Stimulated activated CD4-positive, alpha-beta T cell treated with anti-CD3 and anti-CD28 coated beads, Interleukin-15, amount 100 ng/mL, for 1 hour (primary cell): ENCODE data around the gene MYEOV.
A peak's percentile ranks its signal among the peaks of the same experiment; 100 is the strongest.

Experiments
- DNase-seq, 2 donors: peaks; one replicate each; pipeline ENCODE4 v3.0.0-alpha.2; 2020; ENCODE audit warnings: low read depth in 1 of 2, low spot score in 1 of 2

The MYEOV gene

DNA sequence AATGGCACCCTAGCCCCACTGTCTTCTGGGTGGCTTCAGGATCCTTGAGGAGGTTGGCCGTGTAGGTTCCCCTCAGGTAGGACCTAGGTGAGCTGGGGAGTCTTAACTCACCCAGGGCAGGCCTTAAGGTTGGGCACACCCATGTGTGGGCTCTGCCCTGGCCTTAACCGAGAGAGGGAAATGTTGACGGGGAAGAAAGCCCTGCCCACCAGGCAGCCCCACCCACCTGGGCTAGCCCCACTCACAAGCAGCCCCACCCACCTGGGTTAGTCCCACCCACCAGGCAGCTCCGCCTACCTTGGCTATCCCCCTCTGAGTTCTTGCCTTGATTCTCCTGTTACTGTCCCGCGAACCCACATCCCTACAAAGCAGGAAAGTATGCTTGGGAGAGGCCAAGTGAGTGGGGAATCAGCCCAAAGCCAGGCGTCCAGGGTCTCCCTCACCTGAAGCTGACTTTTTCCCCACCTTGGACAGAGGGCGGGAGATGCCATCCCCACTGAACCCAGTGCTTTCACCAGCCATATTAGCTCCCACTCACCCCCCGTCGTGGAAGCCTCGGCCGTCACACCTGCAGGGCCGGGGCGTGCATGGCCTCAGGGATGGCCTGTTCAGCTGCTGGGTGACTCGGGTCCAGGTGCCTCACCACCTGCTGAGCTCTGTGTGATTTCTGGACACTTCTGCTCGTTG is at the start of gene MYEOV:
MYEOV (plus strand) TSS at position 337 of the 687 bp plus-strand sequence. CDS start 1,200 bp downstream, outside the sequence.
- DNase-seq, result peak in 1 of 2 donors; percentile 35

GRCh38 chr11:69244266-69244665 is 49.7 kb upstream of the MYEOV start:
- no peak for DNase-seq

- no peak for DNase-seq
Measured at GRCh38 chr11:69245041-69245440, 48.9 kb upstream of the MYEOV start.

DNA sequence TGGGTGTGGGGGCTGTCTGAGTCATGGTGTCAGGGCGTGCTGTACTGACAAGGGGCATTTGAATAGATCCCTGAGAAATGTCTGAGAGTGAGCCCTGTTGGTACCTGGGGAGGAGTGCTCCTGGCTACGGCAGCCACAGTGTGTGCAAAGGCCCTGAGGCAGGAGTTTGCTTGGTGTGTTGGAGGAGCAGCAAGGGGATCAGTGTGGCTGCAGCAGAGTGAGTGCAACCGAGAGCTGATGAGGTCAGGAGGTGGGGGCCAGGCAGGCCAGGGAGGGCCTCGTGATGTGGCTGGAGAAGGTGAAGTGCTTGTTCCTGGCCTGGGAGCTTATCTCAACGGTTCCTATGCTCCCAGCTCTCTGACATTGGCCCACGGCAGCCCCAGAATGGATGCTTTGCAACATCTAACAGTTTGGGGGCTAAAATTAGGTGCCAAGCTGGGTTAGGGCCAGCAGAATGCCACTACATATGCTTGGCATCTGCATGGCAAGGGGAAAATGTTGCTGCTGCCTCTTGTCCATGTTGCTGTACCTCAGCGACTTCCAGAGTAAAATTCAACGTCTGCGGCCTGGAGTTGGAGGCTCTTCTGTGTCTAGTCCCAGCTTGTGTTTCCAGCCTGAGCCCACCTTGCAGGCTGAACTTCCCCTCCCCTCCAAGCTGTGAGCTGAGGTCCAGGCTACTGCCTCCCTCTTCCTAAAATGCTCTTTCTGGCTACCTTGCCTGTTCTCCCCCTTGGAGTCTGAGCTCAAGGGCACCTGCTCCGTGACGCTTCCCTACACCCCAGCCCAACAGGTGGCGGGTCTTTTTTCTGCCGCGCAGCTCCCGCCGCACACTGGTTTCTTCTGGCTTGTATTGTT is 48.2 kb upstream of the MYEOV start:
- DNase-seq, result no peak

GRCh38 chr11:69249311-69250185 is 44.4 kb upstream of the MYEOV start:
- DNase-seq, result no peak

DNA sequence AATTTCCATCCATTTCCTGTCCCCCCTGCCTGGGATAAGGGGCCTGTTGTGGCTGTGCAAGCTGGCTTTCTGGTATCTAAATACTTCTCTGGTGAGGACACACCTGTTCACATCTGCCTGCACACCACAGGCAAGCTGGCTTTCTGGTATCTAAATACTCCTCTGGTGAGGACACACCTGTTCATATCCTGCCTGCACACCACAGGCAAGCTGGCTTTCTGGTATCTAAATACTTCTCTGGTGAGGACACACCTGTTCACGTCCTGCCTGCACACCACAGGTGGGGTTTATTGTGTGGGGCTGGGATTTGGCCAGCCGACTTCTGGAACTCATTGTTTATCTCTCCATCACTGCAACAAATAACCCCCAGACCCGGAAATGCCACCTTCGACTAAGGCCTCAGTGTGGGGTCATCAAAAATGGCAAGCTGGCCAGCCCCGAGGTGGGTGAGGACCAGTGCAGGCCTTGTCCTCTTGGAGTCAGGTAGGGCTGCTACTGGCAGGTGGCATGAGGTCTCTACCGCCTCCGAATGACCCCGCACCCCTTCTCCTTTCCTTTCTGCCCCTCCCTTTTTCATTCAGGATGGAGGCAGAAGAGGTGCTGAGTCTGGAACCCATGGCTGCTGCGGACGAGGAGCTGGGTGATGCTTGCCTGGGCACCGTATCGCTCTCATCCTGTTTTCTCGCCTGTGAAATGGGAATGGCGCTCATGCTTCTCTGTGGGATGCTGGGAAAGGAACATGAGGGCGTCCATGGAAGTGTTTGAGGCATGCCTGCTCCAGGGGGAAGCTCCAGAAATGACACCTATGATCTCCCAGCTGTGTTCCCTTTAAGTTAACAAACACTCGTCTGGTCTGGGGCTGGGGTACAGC is 43.5 kb upstream of the MYEOV start:
- DNase-seq, result no peak

DNA sequence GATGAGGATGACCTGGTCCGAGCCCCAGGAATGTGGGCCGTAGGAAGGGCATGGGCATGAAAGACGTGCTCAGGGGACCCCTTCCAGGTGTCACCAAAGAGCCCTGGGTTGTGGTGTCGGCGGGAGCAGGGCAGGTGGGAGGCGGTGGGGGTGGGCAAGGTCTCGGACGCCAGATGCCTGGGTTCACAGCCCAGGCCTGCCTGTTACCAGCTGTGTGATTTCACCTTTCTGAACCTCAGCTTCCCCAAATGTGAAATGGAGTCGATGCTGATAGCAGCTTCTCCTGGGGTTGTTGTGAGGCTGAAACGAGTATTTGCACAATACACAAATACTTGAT is 42.9 kb upstream of the MYEOV start:
- no peak for DNase-seq

- DNase-seq, result no peak
Measured at GRCh38 chr11:69251639-69252489, 42.1 kb upstream of the MYEOV start.

GRCh38 chr11:69252490-69252837 is 41.5 kb upstream of the MYEOV start:
- DNase-seq, result no peak

GRCh38 chr11:69253028-69253427 is 40.9 kb upstream of the MYEOV start:
- DNase-seq, result no peak

- DNase-seq, result no peak
Measured at GRCh38 chr11:69257134-69257533, 36.8 kb upstream of the MYEOV start.

DNA sequence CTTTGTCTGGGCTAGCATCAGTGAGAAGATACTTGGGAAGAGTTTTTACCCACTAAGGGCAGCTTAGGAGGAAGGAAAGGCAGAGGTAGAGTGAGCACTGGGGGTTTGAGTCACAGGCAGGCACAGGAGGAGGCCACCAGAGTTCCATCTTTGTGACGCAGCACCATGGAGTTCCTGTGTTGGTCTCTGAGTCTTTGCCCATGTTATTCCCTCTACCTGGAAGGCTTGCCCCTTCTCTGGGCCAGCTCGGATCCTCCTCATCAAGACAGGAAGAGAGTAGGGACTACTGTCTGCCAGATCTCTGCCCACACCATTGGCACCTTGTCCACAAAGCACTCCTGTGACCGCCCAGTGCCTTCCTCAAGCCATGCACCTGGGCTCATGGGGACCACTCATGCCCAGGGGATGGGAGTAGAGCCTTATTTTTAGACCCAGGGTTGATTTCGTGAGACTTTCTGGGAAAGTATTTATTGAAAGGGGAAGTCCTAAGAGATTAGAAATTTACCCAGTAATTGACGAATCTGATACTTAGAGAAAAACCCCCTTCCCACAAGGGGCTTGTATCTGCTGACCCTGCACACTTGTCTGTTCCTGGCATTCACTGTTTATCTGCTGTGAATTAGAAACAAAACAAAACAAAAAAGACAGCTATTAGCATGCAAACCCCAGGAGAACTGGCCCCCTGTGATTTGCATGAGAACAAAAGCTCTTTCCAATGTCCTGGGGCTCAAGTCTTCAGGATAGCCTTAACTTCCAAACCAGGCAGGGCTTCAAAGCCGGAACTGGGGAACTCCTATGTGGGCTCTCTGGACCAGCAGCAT is 35.9 kb upstream of the MYEOV start:
- DNase-seq, result no peak

DNA sequence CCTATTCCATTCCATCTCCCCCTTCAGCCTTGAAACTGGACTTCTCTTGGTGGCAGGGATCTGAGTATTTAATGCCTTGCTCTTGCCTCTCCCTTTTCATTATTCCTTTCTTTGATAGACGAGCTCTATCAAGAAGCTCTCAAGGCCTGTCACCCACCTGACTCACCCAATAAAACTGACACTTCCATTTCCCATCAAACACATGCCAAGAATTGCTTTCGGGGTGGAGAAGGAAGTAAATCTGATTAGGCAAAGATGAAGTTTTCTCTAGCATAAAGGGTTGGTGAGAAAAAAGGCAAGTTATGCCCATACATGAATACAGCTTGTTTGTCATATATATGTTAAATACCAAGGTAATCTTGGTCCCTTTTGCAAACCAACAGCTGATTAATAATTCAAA is 34.9 kb upstream of the MYEOV start:
- DNase-seq, result no peak

GRCh38 chr11:69260622-69261021 is 33.3 kb upstream of the MYEOV start:
- no peak for DNase-seq

GRCh38 chr11:69261116-69261515 is 32.8 kb upstream of the MYEOV start:
- no peak for DNase-seq

DNA sequence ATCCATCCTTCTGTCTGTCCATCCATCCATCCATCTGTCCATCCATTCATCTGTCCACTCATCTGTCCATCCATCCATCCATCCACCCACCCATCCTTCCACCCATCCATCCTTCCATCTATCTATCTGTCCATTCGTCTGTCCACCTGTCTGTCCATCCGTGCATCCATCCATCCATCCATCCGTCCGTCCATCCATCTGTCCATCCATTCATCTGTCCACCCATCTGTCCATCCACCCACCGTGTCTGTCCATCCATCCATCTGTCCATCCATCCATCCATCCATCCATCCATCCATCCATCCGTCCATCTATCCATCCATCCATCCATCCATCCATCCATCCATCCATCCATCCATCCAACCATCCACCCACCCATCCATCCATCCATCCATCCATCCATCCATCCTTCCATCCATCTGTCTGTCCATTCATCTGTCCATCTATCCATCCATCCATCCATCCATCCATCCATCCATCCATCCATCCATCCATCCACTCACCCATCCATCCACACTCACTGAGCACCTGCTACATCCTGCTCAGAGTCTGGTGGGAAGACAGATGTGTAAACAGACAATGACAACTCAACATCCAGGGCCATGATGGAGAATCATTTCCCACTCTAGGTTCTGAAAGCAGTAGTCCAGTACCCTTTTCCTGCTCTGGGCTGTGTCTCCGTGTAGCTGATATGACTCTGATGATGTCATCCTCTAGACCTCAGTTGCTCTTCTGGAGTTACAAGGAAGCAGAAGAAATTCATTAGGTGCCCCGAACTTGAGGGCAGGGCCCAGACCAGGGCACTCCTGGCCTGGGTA is 30.8 kb upstream of the MYEOV start:
- no peak for DNase-seq

DNA sequence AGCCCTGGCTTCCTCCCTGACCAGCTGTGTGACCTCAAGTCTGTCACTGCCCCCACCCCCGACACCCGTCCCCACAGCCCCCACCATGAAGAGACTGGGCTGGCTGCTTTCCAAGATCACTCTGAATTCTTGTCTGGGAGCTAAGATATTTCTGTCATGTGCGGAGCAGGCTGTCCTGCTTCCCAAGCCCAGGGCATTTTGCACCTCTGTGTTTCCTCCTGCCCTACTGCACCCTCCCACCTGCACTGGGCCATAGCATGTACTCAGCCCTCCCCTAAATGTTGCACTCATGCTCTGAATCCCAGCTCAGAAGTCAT is 30.3 kb upstream of the MYEOV start:
- DNase-seq, result no peak

DNA sequence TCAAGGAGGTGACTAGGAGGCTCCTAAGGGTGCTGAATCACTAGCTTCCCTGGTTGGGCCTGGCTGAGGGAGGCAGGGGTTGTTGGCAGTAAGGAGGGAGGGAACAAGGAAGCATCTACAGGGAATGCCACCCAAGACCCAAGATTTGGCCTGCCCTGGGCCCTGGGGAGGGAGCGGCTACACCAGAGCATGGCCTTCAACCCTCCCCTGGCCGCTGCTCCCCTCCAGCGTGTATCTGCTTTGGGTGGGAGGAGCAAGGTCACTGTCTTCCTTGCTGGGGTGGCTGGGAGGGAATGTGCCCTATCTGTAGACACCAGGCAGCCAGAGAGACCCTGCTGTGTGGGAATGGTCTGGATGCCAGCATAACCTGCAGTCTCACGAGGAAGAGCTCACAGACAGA is 29.5 kb upstream of the MYEOV start:
- no peak for DNase-seq
